HCEC 1CT (cell line): ENCODE measurements around the gene OR6T1.

Experiments used
- DNase-seq: peaks from one replicate; pipeline ENCODE4 v3.0.0-alpha.2; 2017

OR6T1 gene

GRCh38 chr11:123943738-123944137 lies at the start of gene OR6T1:
OR6T1 (minus strand) TSS chr11:123943838; CDS start chr11:123943838, 0 bp downstream.
- no peak for DNase-seq

- no peak for DNase-seq
Measured at GRCh38 chr11:123979311-123979710, 35.7 kb upstream of the OR6T1 start.

GRCh38 chr11:123977731-123978347 lies 34.2 kb upstream of the OR6T1 start, which contains the start of gene OR10S1:
OR10S1 (minus strand) TSS chr11:123977781; CDS start chr11:123977664, 117 bp downstream.
- no peak for DNase-seq

GRCh38 chr11:123976770-123977560 lies 33.3 kb upstream of the OR6T1 start:
- DNase-seq = no peak

- peak; percentile 85 for DNase-seq
Measured at GRCh38 chr11:123973816-123974215, 30.2 kb upstream of the OR6T1 start.

GRCh38 chr11:123956752-123957151 lies 13.1 kb upstream of the OR6T1 start:
- DNase-seq = no peak

GRCh38 chr11:123945132-123945531 lies 1.5 kb upstream of the OR6T1 start:
- DNase-seq = no peak

- no peak for DNase-seq
Measured at GRCh38 chr11:123942413-123942812, 1.2 kb downstream of the OR6T1 start.

GRCh38 chr11:123939317-123939716 lies 4.3 kb downstream of the OR6T1 start, which contains the start of gene OR4D5:
OR4D5 (plus strand) TSS chr11:123939617; CDS start chr11:123939617, 0 bp downstream.
- DNase-seq = no peak

GRCh38 chr11:123924027-123924426 lies 19.6 kb downstream of the OR6T1 start:
- no peak for DNase-seq

GRCh38 chr11:123920943-123921342 lies 22.7 kb downstream of the OR6T1 start:
- DNase-seq = no peak

GRCh38 chr11:123905826-123906225 lies 37.8 kb downstream of the OR6T1 start:
- no peak for DNase-seq

- no peak for DNase-seq
Measured at GRCh38 chr11:123904932-123905331, 38.7 kb downstream of the OR6T1 start.

- DNase-seq = no peak
Measured at GRCh38 chr11:123903932-123904331, 39.7 kb downstream of the OR6T1 start.

- no peak for DNase-seq
Measured at GRCh38 chr11:123901867-123902266, 41.8 kb downstream of the OR6T1 start, which contains the start of gene OR8D4. OR8D4 (plus strand) TSS chr11:123902167; CDS start chr11:123906432, 4,265 bp downstream.

GRCh38 chr11:123899792-123900191 lies 43.8 kb downstream of the OR6T1 start:
- DNase-seq = no peak
